ENCODE measurements around the gene PDK3.

Gene PDK3

GRCh38 chrX:24464836-24465531 lies at the start of gene PDK3:
Gene PDK3 (plus strand): TSS chrX:24465286. CDS start chrX:24465456, 170 bp downstream.
- peak; percentile 87 for DNase-seq

- no peak for DNase-seq
These were observed 49.2 kb upstream of the PDK3 start for GRCh38 chrX:24415921-24416320.

GRCh38 chrX:24423960-24424359 lies 41.1 kb upstream of the PDK3 start:
- DNase-seq = no peak

- no peak for DNase-seq
These were observed 40.1 kb upstream of the PDK3 start for GRCh38 chrX:24424948-24425347.

GRCh38 chrX:24425806-24426205 lies 39.3 kb upstream of the PDK3 start:
- no peak for DNase-seq

- DNase-seq = peak; percentile 12
These were observed 38.7 kb upstream of the PDK3 start for GRCh38 chrX:24426340-24426913.

GRCh38 chrX:24426921-24427746 lies 38.0 kb upstream of the PDK3 start:
- DNase-seq = no peak

GRCh38 chrX:24427747-24428019 lies 37.4 kb upstream of the PDK3 start:
- DNase-seq = no peak

- DNase-seq = no peak
These were observed 36.6 kb upstream of the PDK3 start for GRCh38 chrX:24428516-24428915.

- no peak for DNase-seq
These were observed 30.0 kb upstream of the PDK3 start for GRCh38 chrX:24435060-24435459.

GRCh38 chrX:24443918-24444317 lies 21.2 kb upstream of the PDK3 start:
- no peak for DNase-seq

GRCh38 chrX:24444645-24445044 lies 20.4 kb upstream of the PDK3 start:
- DNase-seq = no peak

GRCh38 chrX:24448762-24449250 lies 16.3 kb upstream of the PDK3 start:
- no peak for DNase-seq

GRCh38 chrX:24463077-24463476 lies 2.0 kb upstream of the PDK3 start:
- DNase-seq = no peak

- no peak for DNase-seq
These were observed 619 bp upstream of the PDK3 start for GRCh38 chrX:24464498-24464835.

GRCh38 chrX:24465532-24465865 lies 413 bp downstream of the PDK3 start:
- no peak for DNase-seq

- DNase-seq = no peak
These were observed 939 bp downstream of the PDK3 start for GRCh38 chrX:24466025-24466424.

- no peak for DNase-seq
These were observed 3.2 kb downstream of the PDK3 start for GRCh38 chrX:24468245-24468644.

- no peak for DNase-seq
These were observed 6.7 kb downstream of the PDK3 start for GRCh38 chrX:24471808-24472207.

GRCh38 chrX:24475480-24475879 lies 10.4 kb downstream of the PDK3 start:
- no peak for DNase-seq

GRCh38 chrX:24478509-24478908 lies 13.4 kb downstream of the PDK3 start:
- no peak for DNase-seq

- DNase-seq = peak; percentile 88
These were observed 14.8 kb downstream of the PDK3 start for GRCh38 chrX:24479924-24480323.

GRCh38 chrX:24480400-24480865 lies 15.3 kb downstream of the PDK3 start:
- no peak for DNase-seq

GRCh38 chrX:24482823-24483415 lies 17.8 kb downstream of the PDK3 start:
- no peak for DNase-seq

All from activated CD4-positive, alpha-beta T cell treated with anti-CD3 and anti-CD28 coated beads, Interleukin-2, Interleukin-6, amounts not matched to agents 100 ng/mL and 50 ng/mL, durations not matched to agents 16 hours and 8 hours (primary cell).